ENCODE data around the gene STARD13.

DNA sequence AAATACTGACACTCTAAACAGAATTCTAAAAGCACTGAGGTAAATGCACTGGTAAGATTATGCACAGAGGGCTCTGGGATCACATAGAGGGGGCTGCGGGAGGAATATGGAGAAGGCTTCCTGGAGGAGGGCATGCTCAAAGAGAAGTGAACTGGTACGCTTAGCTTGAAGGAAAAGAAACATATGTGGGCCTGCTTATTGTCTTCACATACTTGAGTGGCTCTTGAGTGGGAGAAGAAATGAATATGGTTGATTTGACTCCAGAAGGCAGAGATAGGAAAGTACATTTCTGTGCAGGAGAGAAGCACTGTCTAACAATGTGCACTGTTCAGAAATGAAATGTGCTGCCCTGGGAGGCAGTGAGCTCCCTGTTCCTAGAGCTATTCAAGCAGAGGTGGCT is 178.2 kb downstream of the STARD13 start:
- no peak for TF ChIP-seq GABPA (IDR thresholded peaks at IDR 0.05 in 1 of 2, conservative IDR thresholded peaks at IDR 0.05 in 1 of 2)
- TF ChIP-seq, protein P1, sequence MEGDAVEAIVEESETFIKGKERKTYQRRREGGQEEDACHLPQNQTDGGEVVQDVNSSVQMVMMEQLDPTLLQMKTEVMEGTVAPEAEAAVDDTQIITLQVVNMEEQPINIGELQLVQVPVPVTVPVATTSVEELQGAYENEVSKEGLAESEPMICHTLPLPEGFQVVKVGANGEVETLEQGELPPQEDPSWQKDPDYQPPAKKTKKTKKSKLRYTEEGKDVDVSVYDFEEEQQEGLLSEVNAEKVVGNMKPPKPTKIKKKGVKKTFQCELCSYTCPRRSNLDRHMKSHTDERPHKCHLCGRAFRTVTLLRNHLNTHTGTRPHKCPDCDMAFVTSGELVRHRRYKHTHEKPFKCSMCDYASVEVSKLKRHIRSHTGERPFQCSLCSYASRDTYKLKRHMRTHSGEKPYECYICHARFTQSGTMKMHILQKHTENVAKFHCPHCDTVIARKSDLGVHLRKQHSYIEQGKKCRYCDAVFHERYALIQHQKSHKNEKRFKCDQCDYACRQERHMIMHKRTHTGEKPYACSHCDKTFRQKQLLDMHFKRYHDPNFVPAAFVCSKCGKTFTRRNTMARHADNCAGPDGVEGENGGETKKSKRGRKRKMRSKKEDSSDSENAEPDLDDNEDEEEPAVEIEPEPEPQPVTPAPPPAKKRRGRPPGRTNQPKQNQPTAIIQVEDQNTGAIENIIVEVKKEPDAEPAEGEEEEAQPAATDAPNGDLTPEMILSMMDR (IDR thresholded peaks at IDR 0.05; ENCODE audit: low read depth, low read length, missing input control): no peak
- TF ChIP-seq, protein P2, sequence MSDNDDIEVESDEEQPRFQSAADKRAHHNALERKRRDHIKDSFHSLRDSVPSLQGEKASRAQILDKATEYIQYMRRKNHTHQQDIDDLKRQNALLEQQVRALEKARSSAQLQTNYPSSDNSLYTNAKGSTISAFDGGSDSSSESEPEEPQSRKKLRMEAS (IDR thresholded peaks at IDR 0.05): no peak
- no peak for TF ChIP-seq EGR1 (IDR thresholded peaks at IDR 0.05; ENCODE audit: low read depth in 2 of 2)
- TF ChIP-seq RAD21 (IDR thresholded peaks at IDR 0.05): no peak
- TF ChIP-seq SP1 (IDR thresholded peaks at IDR 0.05): no peak
- no peak for TF ChIP-seq JUND (IDR thresholded peaks at IDR 0.05)

All from liver (tissue), 3 donors.